ENCODE results near the gene SDC1. TPM values are rescaled to one million over a fixed set of nuclear protein-coding genes. Genes with fewer than 3 reads are reported as not detected.

The SDC1 gene
- polyA plus RNA-seq, 1 experiment = 42.0 TPM

DNA sequence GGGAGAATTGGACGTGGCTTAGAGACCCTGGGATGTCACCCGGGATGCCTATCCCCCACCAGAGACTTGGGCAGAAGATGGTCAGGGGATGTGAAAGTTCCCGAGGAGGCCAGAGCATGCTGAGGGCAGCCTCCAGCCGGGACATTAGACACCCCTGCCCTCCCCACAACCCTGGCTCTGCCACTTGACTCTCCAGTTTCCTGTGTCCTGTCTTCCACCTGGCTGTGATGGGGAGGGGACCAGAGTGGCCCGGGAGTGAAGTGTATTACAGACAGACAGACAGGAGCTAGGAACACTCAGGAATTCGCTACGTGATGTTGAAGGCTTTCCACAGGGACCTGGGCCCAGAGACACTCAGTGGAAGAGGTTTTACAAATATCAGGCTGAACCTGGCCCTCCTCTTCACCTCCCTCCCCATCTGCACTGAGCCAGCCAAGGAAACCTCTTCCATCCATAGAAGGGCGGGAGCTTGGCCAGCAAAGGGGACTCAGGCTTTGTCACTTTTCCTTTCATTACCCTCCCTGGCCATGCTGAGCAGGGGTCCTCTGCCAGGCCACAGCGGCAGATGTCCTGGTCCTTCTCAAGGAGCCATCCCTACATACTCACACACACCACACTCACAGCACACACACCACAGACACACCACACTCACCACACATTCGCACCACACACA lies 60.7 kb downstream of the SDC1 start:
- H3K27me3 ChIP-seq (ENCODE audit: control insufficient read depth, insufficient read depth, low read length) = no peaks in the 10 kb centered on the region
- H3K4me3 ChIP-seq (ENCODE audit: low read depth, low read length) = no peak overlapping the region
- H3K36me3 ChIP-seq (ENCODE audit: control insufficient read depth, insufficient read depth, low read length) = no peaks in the 10 kb centered on the region
- no peak for DNase-seq (ENCODE audit: low read depth)
- ChIA-PET CTCF (no interaction called here), POLR2A (no interaction called here)
- TF ChIP-seq, protein P1, sequence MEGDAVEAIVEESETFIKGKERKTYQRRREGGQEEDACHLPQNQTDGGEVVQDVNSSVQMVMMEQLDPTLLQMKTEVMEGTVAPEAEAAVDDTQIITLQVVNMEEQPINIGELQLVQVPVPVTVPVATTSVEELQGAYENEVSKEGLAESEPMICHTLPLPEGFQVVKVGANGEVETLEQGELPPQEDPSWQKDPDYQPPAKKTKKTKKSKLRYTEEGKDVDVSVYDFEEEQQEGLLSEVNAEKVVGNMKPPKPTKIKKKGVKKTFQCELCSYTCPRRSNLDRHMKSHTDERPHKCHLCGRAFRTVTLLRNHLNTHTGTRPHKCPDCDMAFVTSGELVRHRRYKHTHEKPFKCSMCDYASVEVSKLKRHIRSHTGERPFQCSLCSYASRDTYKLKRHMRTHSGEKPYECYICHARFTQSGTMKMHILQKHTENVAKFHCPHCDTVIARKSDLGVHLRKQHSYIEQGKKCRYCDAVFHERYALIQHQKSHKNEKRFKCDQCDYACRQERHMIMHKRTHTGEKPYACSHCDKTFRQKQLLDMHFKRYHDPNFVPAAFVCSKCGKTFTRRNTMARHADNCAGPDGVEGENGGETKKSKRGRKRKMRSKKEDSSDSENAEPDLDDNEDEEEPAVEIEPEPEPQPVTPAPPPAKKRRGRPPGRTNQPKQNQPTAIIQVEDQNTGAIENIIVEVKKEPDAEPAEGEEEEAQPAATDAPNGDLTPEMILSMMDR (IDR thresholded peaks at IDR 0.05; ENCODE audit: insufficient read depth, low read depth, low read length) = no peak

DNA sequence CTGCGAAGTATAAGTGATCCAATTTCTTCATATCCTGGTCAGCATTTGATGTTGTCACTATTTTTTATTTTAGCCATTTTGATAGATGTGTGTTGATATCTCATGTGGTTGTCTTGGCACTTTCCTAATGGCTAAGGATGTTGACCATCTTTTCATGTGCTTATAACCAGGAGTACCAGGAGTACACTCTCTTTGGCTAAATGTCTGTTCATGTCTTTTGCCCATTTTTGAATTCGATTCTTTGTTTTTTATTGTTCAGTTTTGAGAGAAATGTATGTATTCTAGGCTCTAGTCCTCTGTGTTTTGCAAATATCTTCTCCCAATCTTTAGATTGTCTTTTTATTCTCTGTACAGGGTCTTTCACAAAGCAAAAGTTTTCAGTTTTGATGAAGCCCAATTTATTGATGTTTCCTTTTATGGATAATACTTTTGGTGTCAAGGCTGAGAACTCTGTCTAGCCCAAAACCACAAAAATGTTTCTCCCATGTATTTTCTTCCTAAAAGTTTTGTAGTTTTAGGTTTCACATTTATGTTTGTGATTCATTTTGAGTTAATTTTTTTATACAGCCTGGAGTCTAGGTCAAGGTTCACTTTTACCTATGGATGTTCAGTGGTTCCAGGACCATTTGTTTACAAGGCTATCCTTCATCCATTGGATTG lies 65.4 kb downstream of the SDC1 start:
- no peak for DNase-seq (ENCODE audit: low read depth)
- H3K36me3 ChIP-seq (ENCODE audit: control insufficient read depth, insufficient read depth, low read length) = no peaks in the 10 kb centered on the region
- no peak overlapping the region for H3K4me3 ChIP-seq (ENCODE audit: low read depth, low read length)
- H3K27me3 ChIP-seq (ENCODE audit: control insufficient read depth, insufficient read depth, low read length) = no peaks in the 10 kb centered on the region
- CTCF ChIA-PET = no interaction called here
- TF ChIP-seq, protein P1 (IDR thresholded peaks at IDR 0.05; ENCODE audit: insufficient read depth, low read depth, low read length) = no peak
- POLR2A ChIA-PET = no interaction called here

DNA sequence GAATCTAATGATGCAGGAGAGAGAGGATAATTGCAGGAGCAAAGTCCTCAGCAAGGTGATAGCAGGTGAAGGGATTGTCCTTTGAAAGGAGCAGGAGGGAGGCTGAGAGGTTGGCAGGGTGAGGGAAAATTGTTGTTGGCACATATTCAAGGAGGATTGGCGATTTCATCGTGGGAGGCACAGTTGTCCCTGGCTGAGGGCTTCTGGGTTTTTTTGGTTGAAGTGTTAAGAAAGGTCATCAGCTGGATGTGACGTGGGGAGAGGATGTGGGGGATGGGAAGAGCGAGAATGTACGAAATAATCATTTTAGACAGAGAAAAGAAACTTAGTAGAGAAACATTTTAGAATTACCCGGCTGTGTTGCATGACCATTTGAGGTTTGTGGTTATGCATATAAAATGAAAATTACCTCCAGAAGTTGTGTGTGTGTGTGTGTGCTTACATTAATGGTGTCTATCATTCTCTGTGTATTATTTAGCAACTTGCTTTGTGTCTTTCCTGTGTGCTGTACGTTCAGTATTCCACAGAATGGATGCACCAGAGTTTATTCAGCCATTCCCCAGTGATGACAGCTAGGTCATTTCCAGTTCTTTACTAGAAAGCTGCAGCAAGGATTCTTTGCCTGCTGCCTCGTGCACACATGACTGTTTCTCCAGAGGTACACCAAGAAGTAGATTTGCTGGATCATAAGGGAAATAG lies 67.6 kb downstream of the SDC1 start:
- CTCF ChIA-PET = no interaction called here
- H3K4me3 ChIP-seq (ENCODE audit: low read depth, low read length) = no peak overlapping the region
- POLR2A ChIA-PET = no interaction called here

DNA sequence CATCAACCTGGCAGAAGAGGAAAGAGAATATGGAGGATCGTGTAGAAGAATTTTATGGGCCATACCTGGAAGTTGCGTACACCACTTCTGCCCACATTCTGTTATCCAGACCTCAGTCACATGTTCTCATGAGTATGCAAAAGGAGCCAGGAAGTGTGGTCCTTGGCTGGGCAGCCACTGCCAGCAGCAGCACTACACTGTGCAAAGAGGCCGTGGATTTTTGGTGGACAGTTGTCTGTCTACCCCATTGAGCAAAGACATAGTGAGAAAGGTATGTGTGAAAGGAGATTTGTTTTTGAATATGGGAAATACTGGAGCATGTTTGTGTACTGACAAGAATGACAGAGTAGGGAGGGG lies 68.1 kb downstream of the SDC1 start:
- CTCF ChIA-PET = no interaction called here
- Histone ChIP-seq H3K36me3 (ENCODE audit: control insufficient read depth, insufficient read depth, low read length) (no peaks in the 10 kb centered on the region), H3K4me3 (ENCODE audit: low read depth, low read length) (no peak overlapping the region), H3K27me3 (ENCODE audit: control insufficient read depth, insufficient read depth, low read length) (no peaks in the 10 kb centered on the region)
- DNase-seq (ENCODE audit: low read depth) = no peak
- POLR2A ChIA-PET = no interaction called here
- TF ChIP-seq, protein P1 (IDR thresholded peaks at IDR 0.05; ENCODE audit: insufficient read depth, low read depth, low read length) = no peak

More for the DNA sequence above, 67.6 kb downstream of the SDC1 start:
- Histone ChIP-seq H3K27me3 (ENCODE audit: control insufficient read depth, insufficient read depth, low read length) (no peaks in the 10 kb centered on the region), H3K36me3 (ENCODE audit: control insufficient read depth, insufficient read depth, low read length) (no peaks in the 10 kb centered on the region)
- no peak for DNase-seq (ENCODE audit: low read depth)
- TF ChIP-seq, protein P1 (IDR thresholded peaks at IDR 0.05; ENCODE audit: insufficient read depth, low read depth, low read length) = no peak

DNA sequence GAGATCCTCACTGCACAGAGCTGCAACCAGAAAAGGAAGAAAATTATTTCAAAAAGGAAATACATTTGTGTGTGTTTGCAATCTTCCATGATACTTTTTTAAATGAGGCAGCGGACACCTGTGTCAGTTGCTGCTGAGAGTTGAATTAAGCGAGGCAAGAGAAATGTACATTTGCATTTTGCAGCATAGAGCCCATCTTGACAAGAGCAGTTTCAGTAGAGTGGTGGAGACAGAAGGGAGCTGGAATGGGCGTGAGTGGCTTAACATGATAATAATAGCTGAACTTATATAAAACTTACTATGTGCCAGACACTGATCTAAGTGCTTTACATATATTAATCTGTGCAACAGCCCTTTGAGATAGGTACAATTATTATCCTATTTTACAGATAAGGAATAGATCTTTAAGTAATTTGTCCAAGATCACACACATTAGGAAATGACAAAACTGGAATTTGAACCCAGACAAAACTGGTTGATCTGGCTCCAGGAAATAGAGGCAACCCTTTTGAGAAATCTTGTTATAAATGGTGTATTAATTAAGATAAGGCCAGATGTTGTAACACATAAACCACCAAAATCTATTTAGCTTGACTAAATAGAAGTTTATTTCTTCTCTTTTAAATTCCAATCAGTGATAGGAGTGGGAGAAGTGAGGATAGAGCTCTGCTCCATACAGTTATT lies 68.7 kb downstream of the SDC1 start:
- Histone ChIP-seq H3K4me3 (ENCODE audit: low read depth, low read length) (no peak overlapping the region), H3K27me3 (ENCODE audit: control insufficient read depth, insufficient read depth, low read length) (no peaks in the 10 kb centered on the region), H3K36me3 (ENCODE audit: control insufficient read depth, insufficient read depth, low read length) (no peaks in the 10 kb centered on the region)
- ChIA-PET CTCF (no interaction called here), POLR2A (no interaction called here)
- no peak for DNase-seq (ENCODE audit: low read depth)
- TF ChIP-seq, protein P1 (IDR thresholded peaks at IDR 0.05; ENCODE audit: insufficient read depth, low read depth, low read length) = no peak
